ENCODE results near the gene CTSK. TPM values are rescaled to one million over a fixed set of nuclear protein-coding genes. Genes with fewer than 3 reads are reported as not detected.

CTSK gene
- total and polyA plus RNA-seq, 2 of the 4 experiments (the other 2 are of a cell fraction): 7.7 to 15.1 TPM

- Histone ChIP-seq H4K91ac (ENCODE audit: insufficient read depth, low read depth, low read length) (no peak overlapping the region), H3K56ac (ENCODE audit: extremely low read depth, insufficient read depth, low read length) (no peak overlapping the region), H4K5ac (ENCODE audit: low read depth, low read length) (no peak overlapping the region), H3K4me1 (ENCODE audit: control insufficient read depth, insufficient read depth, low read length) (peaks cover 2% of the 10 kb centered on the region), H2BK5ac (ENCODE audit: low read depth, low read length, poor library complexity, severe bottlenecking) (no peak overlapping the region), H3K27ac (ENCODE audit: insufficient read depth, low read length) (no peak overlapping the region), H2AFZ (replicated peaks; ENCODE audit: low read length, poor library complexity) (no peak overlapping the region), H2BK120ac (ENCODE audit: low read depth, low read length) (no peak overlapping the region), H2BK20ac (ENCODE audit: low read depth, low read length) (no peak overlapping the region), H3K27me3 (ENCODE audit: control insufficient read depth, insufficient read depth, low read length) (no peaks in the 10 kb centered on the region), H3K18ac (ENCODE audit: low read depth, low read length) (no peak overlapping the region), H2AK5ac (ENCODE audit: low read depth, low read length) (no peak overlapping the region), H4K20me1 (ENCODE audit: insufficient read depth, low read length) (no peaks in the 10 kb centered on the region), H3K4ac (ENCODE audit: low read depth, low read length) (no peak overlapping the region), H2AK9ac (replicated peaks; ENCODE audit: low read depth, low read length, poor library complexity) (no peak overlapping the region), H3K9ac (ENCODE audit: low read depth, low read length) (no peak overlapping the region), H3K14ac (replicated peaks; ENCODE audit: low read depth, low read length) (no peak overlapping the region), H3K23ac (ENCODE audit: low read depth, low read length) (no peak overlapping the region), H3K79me1 (ENCODE audit: low read depth in 1 of 2, low read length in 2 of 2) (no peaks in the 10 kb centered on the region), H3K4me2 (ENCODE audit: low read depth, low read length) (no peak overlapping the region), H3K36me3 (ENCODE audit: control insufficient read depth, insufficient read depth, low read length) (peaks cover 19% of the 10 kb centered on the region), H3K9me1 (ENCODE audit: insufficient read depth, low read length) (peaks cover 6% of the 10 kb centered on the region), H3K9me3 (ENCODE audit: control insufficient read depth, insufficient read depth, low read length) (no peaks in the 10 kb centered on the region), H2BK15ac (ENCODE audit: low read depth, low read length) (no peak overlapping the region), H3K4me3 (ENCODE audit: insufficient read depth, low read depth, low read length) (no peak overlapping the region), H4K8ac (ENCODE audit: low read depth in 2 of 2, low read length in 2 of 2) (no peak overlapping the region)
- dilution Hi-C loops (cut with HindIII; ENCODE audit: low sequenced_read_pairs, unreplicated experiment) (no loop called here), in situ Hi-C loops (cut with MboI; ENCODE audit: low sequenced_read_pairs) (no loop called here), intact Hi-C loops (cut with micrococcal nuclease) (no loop called here)
- DNase-seq (no peak), ATAC-seq (ENCODE audit: low read depth) (no peak)
- ChIA-PET POLR2A (ENCODE audit: unreplicated experiment) (no interaction called here), CTCF (no interaction called here)
- no TSS peak for BruUV-seq (replicated peaks)
- no CpG with 5 or more reads among the region's 5 CpGs for WGBS, 2 experiments (ENCODE audit: extremely low coverage in 2 of 2, insufficient read length in 1 of 2)
- TF ChIP-seq POLR2A (IDR thresholded peaks at IDR 0.05; ENCODE audit: low read depth, low read length): no peak
- TF ChIP-seq CEBPB (IDR thresholded peaks at IDR 0.05; ENCODE audit: low read depth, low read length): no peak
- TF ChIP-seq CHD1 (IDR thresholded peaks at IDR 0.05; ENCODE audit: low read depth, low read length): no peak
- TF ChIP-seq MAZ (IDR thresholded peaks at IDR 0.05; ENCODE audit: borderline replicate concordance, low read depth, low read length): no peak
- no peak for TF ChIP-seq ELK1 (IDR thresholded peaks at IDR 0.05; ENCODE audit: borderline replicate concordance, low read depth, low read length)
- TF ChIP-seq NFE2L2 (IDR thresholded peaks at IDR 0.05; ENCODE audit: low read depth, low read length): no peak
- no peak for TF ChIP-seq BHLHE40 (IDR thresholded peaks at IDR 0.05; ENCODE audit: low read depth, low read length)
- no peak for TF ChIP-seq SMC3 (IDR thresholded peaks at IDR 0.05; ENCODE audit: low read depth, low read length)
- TF ChIP-seq RCOR1 (IDR thresholded peaks at IDR 0.05; ENCODE audit: insufficient replicate concordance, low read length): no peak
- TF ChIP-seq RFX5 (IDR thresholded peaks at IDR 0.05; ENCODE audit: low read depth, low read length): no peak
- TF ChIP-seq USF2 (IDR thresholded peaks at IDR 0.05; ENCODE audit: low read depth, low read length): no peak
- no peak for TF ChIP-seq RAD21 (IDR thresholded peaks at IDR 0.05; ENCODE audit: low read length)
- TF ChIP-seq MAFK (IDR thresholded peaks at IDR 0.05; ENCODE audit: low read depth, low read length): no peak
- no peak for TF ChIP-seq FOS (IDR thresholded peaks at IDR 0.05; ENCODE audit: low read depth, low read length)
- TF ChIP-seq CTCF (conservative IDR thresholded peaks at IDR 0.05; ENCODE audit: low read depth, low read length): no peak
- no peak for TF ChIP-seq MXI1 (IDR thresholded peaks at IDR 0.05; ENCODE audit: borderline replicate concordance, low read depth, low read length)
These were observed 9.0 kb downstream of the CTSK start for GRCh38 chr1:150799089-150799488.

All from IMR-90 (cell line).